Hippocampal formation (tissue), 2 donors: Measurements from ENCODE around the gene LITAFD.
A peak's percentile ranks its signal among the peaks of the same experiment; 100 is the strongest.
"Not testable (repeated sequence)": the region's sequence is repeated elsewhere in the genome, so short reads cannot be mapped to it uniquely, and the experiment has no call there.

Experiments
- DNase-seq, 2 donors: peaks; one replicate each; lab custom pipeline; 2025; lab: John Stamatoyannopoulos, UW

The LITAFD gene

DNA sequence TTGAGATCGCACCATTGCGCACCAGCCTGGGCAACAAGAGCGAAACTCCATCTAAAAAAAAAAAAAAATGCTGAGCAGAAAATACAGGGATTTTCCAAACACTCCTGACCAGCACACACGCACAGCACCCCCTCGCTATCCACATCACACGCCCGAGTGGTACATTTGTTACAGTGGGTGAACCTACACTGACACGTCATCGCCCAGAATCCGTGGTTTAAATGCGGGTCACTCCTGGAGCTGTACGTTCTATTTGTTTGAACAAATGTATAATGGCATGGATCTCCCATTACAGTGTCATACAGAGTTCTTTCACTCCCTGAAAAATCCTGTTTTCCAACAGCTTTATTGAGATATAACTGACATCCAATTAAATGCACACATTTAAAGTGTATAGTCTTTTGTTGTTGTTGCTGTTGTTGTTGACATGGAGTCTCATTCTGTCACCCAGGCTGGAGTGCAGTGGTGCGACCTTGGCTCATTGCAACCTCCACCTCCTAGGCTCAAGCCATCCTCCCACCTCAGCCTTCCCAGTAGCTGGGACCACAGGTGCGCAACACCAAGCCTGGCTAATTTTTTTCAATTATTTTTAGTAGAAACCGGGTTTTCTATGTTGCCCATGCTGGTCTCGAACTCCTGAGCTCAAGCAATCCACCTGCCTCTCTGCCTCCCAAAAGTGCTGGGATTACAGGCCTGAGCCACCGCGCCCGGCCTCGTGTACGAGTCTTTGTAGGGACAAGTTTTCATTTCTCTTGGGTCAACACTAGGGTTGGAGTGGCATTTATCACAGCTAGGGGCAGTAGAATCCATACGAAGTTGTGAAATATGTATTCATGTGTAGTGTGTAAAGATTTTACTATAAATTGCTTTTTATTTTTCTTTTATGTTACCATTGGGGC lies 8.9 kb upstream of the LITAFD start:
- DNase-seq: no peak

DNA sequence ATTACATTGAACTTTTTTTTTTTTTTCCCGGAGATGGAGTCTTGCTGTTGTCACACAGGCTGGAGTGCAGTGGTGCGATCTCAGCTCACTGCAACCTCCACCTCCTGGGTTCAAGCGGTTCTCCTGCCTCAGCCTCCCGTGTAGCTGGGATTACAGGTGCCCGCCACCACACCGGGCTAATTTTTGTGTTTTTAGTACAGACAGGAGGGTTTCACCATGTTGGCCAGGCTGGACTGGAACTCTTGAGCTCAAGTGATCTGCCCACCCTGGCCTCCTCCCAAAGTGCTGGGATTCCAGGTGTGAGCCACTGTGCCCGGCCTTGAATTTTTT lies 8.3 kb upstream of the LITAFD start:
- not testable (repeated sequence) for DNase-seq

DNA sequence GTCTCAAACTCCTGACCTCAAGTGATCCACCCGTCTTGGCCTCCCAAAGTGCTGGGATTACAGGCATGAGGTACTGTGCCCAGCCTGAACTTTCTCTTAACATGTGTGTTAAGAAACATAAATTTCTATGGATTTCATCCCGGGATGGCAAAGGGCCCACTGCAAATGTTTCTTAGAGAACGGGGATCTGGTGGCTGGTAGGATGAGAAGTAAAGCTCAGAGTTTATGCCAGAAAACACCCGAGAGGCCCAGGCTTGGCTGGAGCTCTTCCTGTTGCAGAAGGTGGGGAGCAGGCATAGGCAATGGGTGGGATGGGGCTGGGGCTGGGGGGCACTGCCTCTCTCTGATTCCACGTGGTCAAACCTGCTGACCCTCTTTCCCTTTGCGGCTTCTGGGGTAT lies 7.8 kb upstream of the LITAFD start:
- no peak for DNase-seq

DNA sequence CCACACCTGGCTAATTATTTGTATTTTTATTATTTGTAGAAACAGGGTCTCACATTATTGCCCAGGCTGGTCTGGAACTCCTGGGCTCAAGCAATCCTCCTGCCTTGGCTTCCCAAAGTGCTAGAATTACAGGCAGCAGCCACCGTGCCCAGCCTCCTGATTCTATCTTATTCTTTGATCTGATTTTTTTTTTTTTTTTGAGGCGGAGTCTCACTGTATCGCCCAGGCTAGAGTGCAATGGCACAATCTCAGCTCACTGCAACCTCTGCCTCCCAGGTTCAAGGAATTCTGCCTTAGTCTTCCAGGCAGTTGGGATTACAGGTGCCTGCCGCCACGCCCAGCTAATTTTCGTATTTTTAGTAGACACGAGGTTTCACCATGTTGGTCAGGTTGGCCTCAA lies 6.8 kb upstream of the LITAFD start:
- not testable (repeated sequence) for DNase-seq

DNA sequence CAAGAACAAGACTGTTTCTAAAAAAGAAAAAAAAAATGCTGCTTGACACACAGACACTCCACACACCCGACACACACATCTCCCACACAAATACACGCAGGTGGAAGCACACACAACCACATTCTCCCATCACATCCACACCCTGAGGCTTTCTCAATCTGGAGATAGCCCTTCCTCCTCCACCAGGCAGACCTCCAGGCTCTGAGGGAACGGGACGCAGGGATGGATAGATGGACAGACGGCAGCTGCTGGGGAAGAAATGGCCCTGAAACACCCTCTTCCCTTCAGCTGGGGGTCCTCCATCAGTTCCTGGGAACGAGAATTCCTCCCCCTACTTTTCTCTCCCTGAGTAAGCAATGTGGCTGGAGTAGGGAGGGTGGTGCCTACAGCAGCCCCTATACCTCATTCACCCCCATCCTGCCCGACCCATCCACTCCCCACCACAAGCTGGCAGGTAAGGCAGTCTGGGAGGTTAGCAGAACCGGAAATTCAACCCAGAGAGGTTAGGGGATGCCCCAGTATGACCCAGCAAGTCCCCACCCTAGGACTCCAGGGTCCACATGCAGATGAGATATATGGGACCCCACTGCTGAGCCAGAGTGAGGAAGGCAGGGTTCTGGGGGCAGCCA lies 4.1 kb upstream of the LITAFD start:
- no peak for DNase-seq

DNA sequence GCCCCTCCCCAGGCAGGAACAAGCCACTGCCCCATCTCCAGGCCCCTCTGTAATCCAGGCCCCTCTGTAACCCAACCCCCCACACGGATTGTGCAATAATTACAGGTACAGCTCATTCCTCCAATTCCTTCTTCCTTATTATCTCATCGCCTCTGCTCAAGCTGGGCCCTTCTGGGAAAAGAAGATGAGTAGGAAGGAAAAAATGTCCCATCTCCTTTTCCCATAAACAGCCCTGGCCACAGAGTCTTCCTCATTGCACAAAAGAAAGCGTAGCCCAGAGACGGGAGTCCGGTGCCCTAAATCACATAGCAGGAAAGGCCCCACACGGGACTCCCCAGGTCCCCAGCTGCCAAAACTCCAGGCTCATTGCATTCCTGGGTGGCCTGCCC lies 3.6 kb upstream of the LITAFD start:
- no peak for DNase-seq

DNA sequence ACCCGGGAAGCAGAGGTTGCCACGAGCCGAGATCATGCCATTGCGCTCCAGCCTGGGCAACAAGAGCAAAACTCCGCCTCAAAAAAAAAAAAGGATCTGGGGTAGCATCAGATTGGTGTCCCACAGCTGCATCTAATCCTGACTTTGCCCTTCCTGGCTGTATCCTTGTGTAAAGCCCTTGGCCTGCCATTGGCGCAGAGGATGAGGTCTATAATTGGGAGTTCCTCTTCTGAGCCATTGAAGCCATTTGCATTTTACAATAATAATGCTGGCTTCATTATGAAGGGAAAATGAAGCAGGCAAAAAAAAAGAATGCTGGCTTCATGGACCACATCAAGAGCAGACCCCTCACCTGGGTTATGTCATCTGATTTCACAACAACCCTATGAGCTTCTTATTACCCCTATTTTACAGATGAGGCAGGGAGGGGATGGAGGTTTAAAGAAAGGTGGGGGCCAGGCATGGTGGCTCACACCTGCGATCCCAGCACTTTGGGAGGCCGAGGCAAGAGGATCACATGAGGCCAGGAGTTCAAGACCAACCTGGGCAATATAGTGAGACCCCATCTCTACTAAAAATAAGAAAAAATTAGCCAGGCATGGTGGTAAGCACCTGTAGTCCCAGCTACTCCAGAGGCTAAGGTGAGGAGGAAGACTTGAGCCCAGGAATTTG lies 1.2 kb upstream of the LITAFD start:
- no peak for DNase-seq

DNA sequence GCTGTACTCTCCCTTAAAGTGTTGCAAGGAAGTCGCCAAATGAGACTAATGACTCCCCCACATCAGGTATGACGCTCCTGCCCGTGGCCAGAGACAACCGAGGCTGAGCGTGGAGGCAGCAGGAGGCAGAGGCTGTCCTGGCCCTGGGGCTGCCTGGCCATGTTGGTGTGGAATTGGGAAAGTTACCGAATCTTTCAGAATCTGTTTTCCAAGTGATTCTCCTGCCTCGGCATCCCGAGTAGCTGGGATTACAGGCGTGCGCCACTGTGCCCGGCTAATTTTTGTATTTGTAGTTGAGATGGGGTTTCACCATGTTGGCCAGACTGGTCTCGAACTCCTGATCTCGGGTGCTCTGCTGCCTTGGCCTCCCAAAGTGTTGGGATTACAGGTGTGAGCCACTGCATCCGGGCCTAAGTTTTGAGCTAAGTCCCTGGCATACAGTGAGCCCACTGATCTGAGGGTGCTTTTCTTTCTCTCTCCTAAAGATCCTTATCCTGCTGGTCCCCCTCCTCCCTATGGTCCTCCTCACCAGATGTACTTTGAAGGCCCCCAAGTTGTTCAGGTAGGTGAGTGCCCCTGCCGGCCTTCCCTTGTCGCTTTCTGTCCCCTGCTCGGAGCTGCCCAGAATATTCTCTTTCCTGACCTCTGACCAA lies 700 bp downstream of the LITAFD start:
- DNase-seq: no peak

DNA sequence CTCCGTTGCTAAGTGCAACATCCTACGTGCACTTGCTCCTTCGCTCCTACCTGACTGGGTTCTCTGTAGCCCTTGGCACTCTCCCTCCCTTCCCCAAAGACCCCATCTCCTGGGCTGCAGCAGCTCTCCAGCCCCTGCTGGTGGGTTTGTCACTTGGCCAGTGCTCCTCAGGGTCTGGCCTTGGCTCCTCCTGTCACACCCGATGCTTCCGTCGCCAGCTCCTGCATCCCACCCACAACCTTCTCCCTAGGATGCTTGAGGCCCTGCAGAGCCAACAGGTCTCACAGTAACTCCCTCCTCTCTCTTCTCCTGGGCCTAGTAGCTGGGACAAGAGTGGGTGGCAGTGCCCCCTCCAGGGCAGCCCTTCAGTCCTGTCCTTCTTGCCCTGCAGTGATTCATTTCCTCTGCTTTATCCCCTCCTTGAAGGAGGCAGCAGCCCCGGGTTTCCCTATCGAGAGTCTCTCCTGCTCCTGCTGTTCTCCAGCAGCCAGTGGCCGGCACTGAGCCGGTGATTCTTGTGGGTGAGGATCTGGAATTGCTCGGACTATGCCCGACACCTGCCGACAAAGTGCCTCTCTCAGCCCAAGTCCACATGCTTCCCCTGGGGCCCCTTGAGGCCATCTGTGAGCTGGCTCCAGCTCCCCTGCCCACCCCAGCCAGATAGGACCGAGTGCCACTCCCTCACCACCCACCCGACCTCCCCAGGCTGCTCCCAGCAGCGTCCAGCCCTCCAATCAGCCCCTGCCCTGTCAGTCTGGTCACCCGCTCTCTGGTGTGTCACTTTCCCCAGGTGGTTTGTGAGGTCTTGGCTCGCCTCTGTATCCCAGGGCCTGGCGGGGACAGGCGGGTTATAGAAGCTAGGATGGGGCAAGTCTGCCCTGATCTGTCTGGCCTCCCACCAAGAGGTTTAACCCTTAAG lies 3.8 kb downstream of the LITAFD start:
- DNase-seq: no peak

DNA sequence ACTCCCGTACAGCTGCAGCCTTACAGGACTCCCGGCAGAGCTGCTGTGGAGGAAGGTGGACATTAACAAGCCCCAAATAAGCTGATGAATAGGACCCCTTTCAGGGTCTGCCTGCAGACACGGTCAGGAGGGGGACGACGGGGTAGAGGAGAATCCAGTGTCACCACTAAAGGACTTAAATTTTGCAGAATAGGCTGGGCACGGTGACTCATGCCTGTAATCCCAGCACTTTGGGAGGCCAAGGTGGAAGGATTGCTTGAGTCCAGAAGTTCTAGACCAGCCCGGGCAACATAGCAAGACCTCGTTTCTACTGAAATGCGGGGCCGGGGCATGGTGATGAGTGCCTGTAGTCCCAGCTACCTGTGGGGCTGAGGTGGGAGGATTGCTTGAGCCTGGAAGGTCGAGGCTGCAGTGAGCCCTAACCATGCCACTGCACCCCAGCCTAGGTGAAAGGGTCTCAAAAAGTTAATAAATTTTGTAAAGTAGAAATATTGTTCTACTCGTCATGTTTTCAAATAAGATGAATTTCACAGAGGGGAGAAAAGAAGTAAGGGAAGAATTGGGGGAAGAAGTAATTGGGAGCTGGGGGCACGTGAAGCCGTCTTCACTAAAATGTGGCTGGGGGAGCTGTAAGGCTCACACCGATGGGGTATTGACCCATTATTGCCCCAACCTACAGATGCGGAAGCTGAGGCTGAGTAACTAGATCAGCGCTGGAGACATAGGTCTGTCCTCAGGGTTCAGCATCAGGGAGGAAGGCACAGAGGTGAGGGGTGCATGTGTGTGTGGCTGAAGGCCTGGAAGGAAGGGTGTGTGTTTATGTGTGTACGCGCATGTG lies 4.7 kb downstream of the LITAFD start:
- no peak for DNase-seq

DNA sequence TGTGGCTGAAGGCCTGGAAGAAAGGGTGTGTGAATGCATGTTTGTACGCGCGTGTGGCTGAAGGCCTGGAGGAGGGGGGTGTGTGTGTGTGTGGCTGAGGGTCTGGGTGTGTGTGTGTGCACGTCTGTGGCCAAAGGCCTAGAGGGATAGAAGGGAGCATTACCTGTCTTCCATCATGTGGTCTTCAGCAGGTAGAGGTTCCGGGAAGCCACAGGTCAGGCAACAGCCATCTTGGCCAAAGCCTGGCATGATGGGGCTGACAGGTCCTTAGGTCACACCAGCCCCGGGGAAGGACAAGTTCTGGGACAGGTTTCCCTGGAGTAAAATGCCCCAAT lies 5.2 kb downstream of the LITAFD start:
- DNase-seq: no peak

DNA sequence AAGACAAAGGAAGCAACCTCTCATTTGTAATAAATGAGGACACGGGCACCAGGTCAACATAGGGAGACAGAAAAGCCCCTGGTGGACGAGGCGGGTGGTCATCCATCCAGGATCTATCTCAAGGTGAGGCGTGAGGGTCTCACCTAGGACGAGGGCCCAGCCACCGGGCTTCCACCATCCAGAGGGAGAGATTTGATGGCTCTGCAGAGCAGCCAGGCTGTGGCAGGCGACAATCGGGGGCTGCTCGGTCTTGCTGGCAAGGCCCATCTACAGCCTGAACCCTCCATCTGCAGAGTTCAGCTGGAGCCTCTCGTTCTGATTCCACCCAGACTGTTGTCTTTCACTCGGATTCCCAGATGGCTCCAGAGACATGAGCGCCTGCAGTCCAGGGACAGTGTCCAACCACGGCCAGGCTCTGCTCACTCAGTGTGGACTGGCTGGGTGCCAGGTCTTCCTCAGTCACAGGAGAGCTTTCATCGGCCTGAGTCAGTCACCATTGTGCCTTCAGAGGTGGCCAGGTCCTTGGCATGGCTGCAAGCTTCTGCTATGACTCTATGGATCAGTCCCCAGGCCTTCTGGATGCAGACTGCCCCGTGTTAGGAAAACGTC lies 5.9 kb downstream of the LITAFD start:
- DNase-seq: peak; percentile 45 to 67

DNA sequence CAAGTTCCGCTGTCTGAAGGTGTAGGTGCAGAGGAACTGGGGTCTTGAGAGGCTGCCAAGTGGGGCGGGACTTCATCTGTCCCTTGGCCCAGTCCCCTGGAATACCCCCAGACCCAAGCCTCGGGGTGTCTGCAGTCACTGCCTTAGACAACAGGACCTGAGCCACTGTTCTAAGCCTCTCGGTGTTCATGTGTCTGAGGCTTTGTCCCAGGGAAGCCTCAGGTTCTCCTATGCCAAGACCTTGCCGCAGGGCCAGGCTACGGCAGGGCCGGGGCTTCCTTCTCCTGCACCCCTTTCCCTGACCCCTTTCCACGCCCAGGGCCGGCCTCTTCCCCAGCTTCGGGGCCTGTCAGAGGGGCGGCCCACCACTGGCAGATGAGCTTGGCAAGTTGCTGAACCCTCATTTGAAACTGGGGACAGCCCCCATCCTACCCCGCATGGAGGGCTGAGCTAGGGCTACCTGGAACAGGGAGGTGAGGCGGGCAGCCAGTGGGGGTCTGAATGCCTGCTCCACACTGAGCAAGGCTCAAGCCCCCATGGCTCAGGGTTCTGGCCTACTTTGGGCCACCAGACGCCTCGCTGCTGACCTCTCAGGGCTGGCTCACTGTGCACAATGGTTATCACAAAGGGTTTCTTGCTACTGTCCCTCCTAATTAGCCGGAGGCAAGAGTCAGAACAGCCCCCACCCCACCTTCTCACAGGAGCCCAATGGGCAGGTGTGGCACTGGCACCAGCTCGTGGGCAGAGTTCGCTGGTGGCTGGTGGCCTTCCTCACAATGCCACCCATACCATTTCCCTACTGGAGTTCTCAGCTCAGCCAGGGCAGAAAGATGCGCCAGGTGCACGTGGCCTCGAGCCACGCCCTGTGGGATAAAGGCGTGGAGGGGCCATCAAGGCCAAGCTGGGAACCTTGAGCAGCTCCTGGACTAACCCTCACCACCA lies 7.1 kb downstream of the LITAFD start:
- DNase-seq: no peak

DNA sequence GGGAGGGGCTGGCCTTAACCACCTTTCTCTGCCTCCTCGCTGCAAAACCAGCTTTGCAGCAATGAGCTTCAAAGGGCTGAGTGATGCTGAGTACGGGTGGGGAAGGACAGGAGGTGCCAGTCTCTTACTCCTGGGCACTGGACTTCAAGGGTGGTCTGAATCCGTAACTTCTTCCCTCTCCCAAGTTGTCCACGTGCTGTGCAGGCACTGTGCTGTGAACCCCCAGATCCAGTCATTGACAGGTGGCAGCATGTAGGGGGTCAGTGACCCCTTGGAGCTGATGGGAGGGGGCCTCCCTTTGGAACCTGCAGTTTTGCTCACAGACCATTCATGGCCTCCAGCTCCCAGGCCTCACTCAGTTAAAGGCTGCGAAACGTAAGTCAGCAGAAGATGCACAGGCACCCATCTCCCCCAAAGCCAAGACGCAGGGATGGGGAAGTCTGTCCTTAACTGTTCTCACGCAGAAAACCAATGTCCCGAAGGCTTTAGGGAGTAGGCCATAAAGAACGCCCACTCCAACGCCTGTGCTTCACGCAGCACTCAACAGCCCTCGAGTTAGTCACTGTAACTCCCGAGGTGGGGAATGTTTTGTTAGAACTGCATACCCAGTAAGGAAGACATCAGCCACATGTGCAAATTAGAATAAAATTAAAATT lies 7.9 kb downstream of the LITAFD start:
- DNase-seq: no peak

DNA sequence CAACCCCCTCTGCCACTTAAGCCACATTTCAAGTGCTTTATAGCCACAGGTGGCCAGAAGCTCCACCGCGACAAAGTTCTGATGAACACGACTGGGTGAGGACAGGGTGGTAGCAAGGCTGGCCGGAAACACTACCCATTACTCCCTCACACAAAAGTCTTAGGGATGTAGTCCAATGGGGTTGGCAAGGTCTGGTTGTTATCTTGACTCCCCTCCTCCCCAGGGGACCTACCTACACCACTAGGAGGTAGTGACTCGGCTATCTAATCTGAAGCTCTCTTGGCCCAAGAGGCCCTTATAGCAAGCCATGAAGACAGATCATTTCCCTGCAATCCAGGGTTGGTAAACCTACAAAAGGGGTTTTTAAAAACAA lies 8.4 kb downstream of the LITAFD start:
- no peak for DNase-seq

DNA sequence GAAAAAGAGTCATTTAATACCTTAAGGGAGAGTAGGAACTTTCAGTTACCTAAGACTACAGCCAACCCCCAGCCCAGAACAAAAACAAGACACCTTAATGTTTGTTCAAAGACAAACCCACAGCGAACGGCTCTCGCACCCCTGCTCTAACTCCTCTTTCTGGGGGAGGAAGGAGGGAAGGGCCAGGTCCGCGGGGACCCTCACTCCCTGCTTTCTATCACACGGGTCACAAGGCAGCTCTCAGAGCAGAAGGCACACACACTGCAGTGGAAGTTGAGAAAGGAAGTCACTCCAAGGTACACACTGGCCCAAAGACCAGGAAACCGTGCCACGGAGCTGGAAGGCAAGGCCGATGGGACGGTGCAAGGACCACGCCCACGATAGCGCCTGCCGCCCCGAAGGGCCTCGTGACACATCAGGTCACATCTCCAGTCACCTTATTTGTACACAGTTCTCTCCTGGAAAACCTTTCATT lies 10.0 kb downstream of the LITAFD start:
- DNase-seq: no peak

DNA sequence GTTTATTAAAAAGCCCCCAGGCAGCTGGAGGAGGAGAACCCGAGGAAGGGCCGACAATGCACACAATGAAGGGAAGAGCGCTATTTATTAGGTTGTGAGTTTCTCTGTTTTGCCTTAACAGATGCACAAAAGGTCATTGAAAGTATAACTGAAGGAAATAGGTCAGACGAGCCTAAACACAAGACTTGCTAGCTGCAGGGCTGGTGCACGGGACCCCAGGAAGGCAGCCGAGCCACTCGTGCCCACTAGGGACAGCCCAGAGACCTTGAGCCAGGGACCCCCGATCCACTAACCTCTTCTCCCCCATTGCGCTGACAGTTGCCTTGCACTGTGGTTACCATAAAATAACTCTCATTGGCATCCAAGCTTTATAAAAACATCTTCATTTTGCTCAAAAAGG lies 11.3 kb downstream of the LITAFD start:
- DNase-seq: no peak

DNA sequence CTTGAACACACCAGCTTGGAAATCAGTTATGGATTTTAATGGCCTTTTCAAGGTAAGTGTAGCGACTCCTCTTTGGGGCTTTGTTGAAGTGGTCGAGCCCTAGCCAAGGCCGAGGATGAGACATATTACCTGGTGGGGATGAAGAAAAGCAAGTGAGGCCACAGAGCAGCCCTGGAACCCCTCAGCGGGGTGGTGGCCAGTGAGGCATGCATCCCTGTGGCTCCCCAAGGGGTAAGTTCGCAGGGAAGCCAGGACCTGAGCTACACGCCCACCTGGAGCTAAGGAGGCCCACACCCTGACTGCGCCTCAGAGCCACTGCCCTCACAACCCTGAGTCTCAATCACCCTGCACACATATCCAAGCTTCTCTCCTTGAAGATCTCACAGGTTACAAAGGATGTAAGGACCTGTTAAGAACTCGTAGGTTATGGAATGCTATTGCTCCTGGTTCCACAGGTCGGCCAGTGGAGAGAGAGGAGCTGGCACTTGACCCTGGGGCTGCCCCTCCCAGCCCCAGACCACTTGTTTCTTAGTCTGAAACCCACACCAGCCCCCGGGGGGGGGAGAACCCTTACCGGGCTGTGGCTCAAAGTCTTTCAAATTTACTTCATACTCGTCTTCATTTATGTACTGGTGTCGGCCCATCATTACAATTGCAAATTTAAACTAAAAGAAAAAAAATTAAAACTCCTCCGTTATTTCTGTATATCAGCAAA lies 12.0 kb downstream of the LITAFD start:
- no peak for DNase-seq
